H1 (cell line): ENCODE measurements around the gene SUCLG2.

Experiments used
- RAD21 ChIP-seq, 2 experiments: IDR thresholded peaks in 1 of 2; conservative IDR thresholded peaks in 1 of 2; 2 replicates each; pipeline ENCODE4 v1.6.1; 2011; ENCODE audit warnings: low read depth in 2 of 2, low read length in 2 of 2, improper control_type of control experiment in 1 of 2, inconsistent platforms in 1 of 2, mild to moderate bottlenecking in 1 of 2, moderate library complexity in 1 of 2
- TAF1 ChIP-seq: IDR thresholded peaks from 2 replicates; pipeline ENCODE4 v1.6.1; 2011; ENCODE audit warnings: mild to moderate bottlenecking, low read depth, low read length
- TF ChIP-seq, protein P1 (sequence below), 3 experiments: IDR thresholded peaks; 1 replicate in 2 of 3; 2 replicates in 1 of 3; pipeline versions ENCODE4 v1.5.1 to v1.6.1; 2011; ENCODE audit warnings: low read length in 3 of 3, mild to moderate bottlenecking in 3 of 3, inconsistent platforms in 2 of 3, low read depth in 1 of 3, moderate library complexity in 1 of 3; ENCODE audit not compliant: insufficient read depth in 1 of 3; ENCODE audit errors: control extremely low read depth in 1 of 3

- no peak for TF ChIP-seq TAF1
- TF ChIP-seq, protein P1, sequence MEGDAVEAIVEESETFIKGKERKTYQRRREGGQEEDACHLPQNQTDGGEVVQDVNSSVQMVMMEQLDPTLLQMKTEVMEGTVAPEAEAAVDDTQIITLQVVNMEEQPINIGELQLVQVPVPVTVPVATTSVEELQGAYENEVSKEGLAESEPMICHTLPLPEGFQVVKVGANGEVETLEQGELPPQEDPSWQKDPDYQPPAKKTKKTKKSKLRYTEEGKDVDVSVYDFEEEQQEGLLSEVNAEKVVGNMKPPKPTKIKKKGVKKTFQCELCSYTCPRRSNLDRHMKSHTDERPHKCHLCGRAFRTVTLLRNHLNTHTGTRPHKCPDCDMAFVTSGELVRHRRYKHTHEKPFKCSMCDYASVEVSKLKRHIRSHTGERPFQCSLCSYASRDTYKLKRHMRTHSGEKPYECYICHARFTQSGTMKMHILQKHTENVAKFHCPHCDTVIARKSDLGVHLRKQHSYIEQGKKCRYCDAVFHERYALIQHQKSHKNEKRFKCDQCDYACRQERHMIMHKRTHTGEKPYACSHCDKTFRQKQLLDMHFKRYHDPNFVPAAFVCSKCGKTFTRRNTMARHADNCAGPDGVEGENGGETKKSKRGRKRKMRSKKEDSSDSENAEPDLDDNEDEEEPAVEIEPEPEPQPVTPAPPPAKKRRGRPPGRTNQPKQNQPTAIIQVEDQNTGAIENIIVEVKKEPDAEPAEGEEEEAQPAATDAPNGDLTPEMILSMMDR (IDR thresholded peaks at IDR 0.05; ENCODE audit: control extremely low read depth in 1 of 3, insufficient read depth in 1 of 3, low read depth in 1 of 3, low read length in 3 of 3), result no peak
- no peak for TF ChIP-seq RAD21 (IDR thresholded peaks at IDR 0.05 in 1 of 2, conservative IDR thresholded peaks at IDR 0.05 in 1 of 2; ENCODE audit: low read depth in 2 of 2, low read length in 2 of 2)
Observed at GRCh38 chr3:67460841-67461510, 193.4 kb downstream of the SUCLG2 start.
